MM.1S (cell line): ENCODE results near the gene MAP3K8.

ENCODE experiments used
- DNase-seq: peaks from one replicate; pipeline ENCODE4 v3.0.0-alpha.2; 2015
- H2AFZ ChIP-seq: fragments of 300-600 bp; sonication (generic); 2 replicates; pipeline ENCODE4 v1.6.0; 2016; ENCODE audit warnings: antibody characterized with exemption, low read length
- H3F3A ChIP-seq: fragments of 300-600 bp; sonication (generic); 2 replicates; pipeline ENCODE4 v1.6.1; 2016; ENCODE audit warnings: mild to moderate bottlenecking, antibody characterized with exemption, low read length, moderate library complexity, mixed read lengths; ENCODE audit not compliant: insufficient read depth
- H3K27ac ChIP-seq: fragments of 300-600 bp; sonication (generic); 2 replicates; pipeline ENCODE4 v1.5.1; 2016; ENCODE audit warnings: mild to moderate bottlenecking, low read length
- H3K27me3 ChIP-seq: fragments of 300-600 bp; sonication (generic); replicated peaks from 2 replicates; pipeline ENCODE4 v1.6.0; 2016; ENCODE audit warnings: low read length; ENCODE audit not compliant: insufficient read depth
- H3K36me3 ChIP-seq: fragments of 300-600 bp; sonication (generic); replicated peaks from 2 replicates; pipeline ENCODE4 v1.6.1; 2016; ENCODE audit warnings: mild to moderate bottlenecking, low read length, mixed read lengths; ENCODE audit not compliant: insufficient read depth
- H3K4me1 ChIP-seq: fragments of 300-600 bp; sonication (generic); 2 replicates; pipeline ENCODE4 v1.6.1; 2016; ENCODE audit warnings: low read length, mixed read lengths
- H3K4me2 ChIP-seq: fragments of 300-600 bp; sonication (generic); 2 replicates; pipeline ENCODE4 v1.6.0; 2016; ENCODE audit warnings: low read depth, low read length
- H3K4me3 ChIP-seq: fragments of 300-600 bp; sonication (generic); 2 replicates; pipeline ENCODE4 v1.5.1; 2016; ENCODE audit warnings: low read length, mixed read lengths
- H3K79me2 ChIP-seq: fragments of 300-600 bp; sonication (generic); 2 replicates; pipeline ENCODE4 v1.6.1; 2016; ENCODE audit warnings: mixed run types, low read length, mixed read lengths
- H3K9ac ChIP-seq: fragments of 300-600 bp; sonication (generic); 2 replicates; pipeline ENCODE4 v1.6.1; 2016; ENCODE audit warnings: low read length, mixed read lengths
- H3K9me2 ChIP-seq: fragments of 300-600 bp; sonication (generic); replicated peaks from 2 replicates; pipeline ENCODE4 v1.6.1; 2016; ENCODE audit warnings: mild to moderate bottlenecking, low read length, mixed read lengths; ENCODE audit not compliant: insufficient read depth
- H3K9me3 ChIP-seq: fragments of 300-600 bp; sonication (generic); replicated peaks from 2 replicates; pipeline ENCODE4 v1.6.1; 2016; ENCODE audit warnings: mild to moderate bottlenecking, low read length, mixed read lengths; ENCODE audit not compliant: insufficient read depth
- H4K20me1 ChIP-seq: fragments of 300-600 bp; sonication (generic); 2 replicates; pipeline ENCODE4 v1.6.1; 2016; ENCODE audit warnings: mild to moderate bottlenecking, low read length, moderate library complexity, mixed read lengths; ENCODE audit not compliant: insufficient read depth
- CTCF ChIP-seq: fragments of 300-600 bp; sonication (generic); IDR thresholded peaks from 2 replicates; pipeline ENCODE4 v1.5.1; 2016; ENCODE audit warnings: antibody characterized with exemption, low read length, mixed read lengths
- EZH2 ChIP-seq: fragments of 300-600 bp; sonication (generic); optimal IDR thresholded peaks from 2 replicates; pipeline ENCODE3; 2017; ENCODE audit warnings: low read depth, mild to moderate bottlenecking, antibody characterized with exemption, low read length, mixed read lengths
- EZH2phosphoT487 ChIP-seq: fragments of 300-600 bp; sonication (generic); IDR thresholded peaks from 2 replicates; pipeline ENCODE4 v1.6.1; 2018; ENCODE audit warnings: antibody characterized with exemption, low read length

The MAP3K8 gene

GRCh38 chr10:30460121-30460520 lies 26.1 kb downstream of the MAP3K8 start:
- Histone ChIP-seq H3K9ac (no peak overlapping the region), H3K9me2 (no peaks in the 10 kb centered on the region), H3K36me3 (no peaks in the 10 kb centered on the region), H2AFZ (no peak overlapping the region), H4K20me1 (no peaks in the 10 kb centered on the region), H3K27ac (no peak overlapping the region), H3F3A (peaks cover 14% of the 10 kb centered on the region), H3K4me2 (no peak overlapping the region), H3K4me1 (peaks cover 15% of the 10 kb centered on the region), H3K79me2 (no peaks in the 10 kb centered on the region), H3K27me3 (no peaks in the 10 kb centered on the region), H3K4me3 (no peak overlapping the region), H3K9me3 (no peaks in the 10 kb centered on the region)
- no peak for DNase-seq
- TF ChIP-seq CTCF (no peak), EZH2 (no peak), EZH2phosphoT487 (no peak)

GRCh38 chr10:30462513-30462912 lies 28.5 kb downstream of the MAP3K8 start:
- H3K27ac ChIP-seq: no peak overlapping the region
- no peak overlapping the region for H3K4me3 ChIP-seq
- no peaks in the 10 kb centered on the region for H3K9me3 ChIP-seq
- no peak for DNase-seq
- no peaks in the 10 kb centered on the region for H3K9me2 ChIP-seq
- no peaks in the 10 kb centered on the region for H3K36me3 ChIP-seq
- H2AFZ ChIP-seq: no peak overlapping the region
- H3F3A ChIP-seq: no peaks in the 10 kb centered on the region
- no peak overlapping the region for H3K4me2 ChIP-seq
- H3K27me3 ChIP-seq: no peaks in the 10 kb centered on the region
- H3K79me2 ChIP-seq: no peaks in the 10 kb centered on the region
- no peaks in the 10 kb centered on the region for H4K20me1 ChIP-seq
- no peak overlapping the region for H3K9ac ChIP-seq
- no peak for TF ChIP-seq EZH2phosphoT487
- no peak for TF ChIP-seq CTCF
- TF ChIP-seq EZH2: no peak
- peaks cover under 1% of the 10 kb centered on the region; the same call in 1 of the 2 replicates for H3K4me1 ChIP-seq

GRCh38 chr10:30463944-30464451 lies 30.0 kb downstream of the MAP3K8 start:
- H3K9ac ChIP-seq: no peak overlapping the region
- H3F3A ChIP-seq: 0 out of 2 replicates have a peak, but pooled peaks cover 4% of the 10 kb centered on the region
- no peaks in the 10 kb centered on the region for H4K20me1 ChIP-seq
- H3K9me2 ChIP-seq: no peaks in the 10 kb centered on the region
- peaks cover 9% of the 10 kb centered on the region for H3K4me1 ChIP-seq
- TF ChIP-seq EZH2 (no peak), EZH2phosphoT487 (no peak), CTCF (no peak)
- H3K9me3 ChIP-seq: no peaks in the 10 kb centered on the region
- DNase-seq: no peak
- H3K27ac ChIP-seq: no peak overlapping the region
- no peak overlapping the region for H3K4me3 ChIP-seq
- no peaks in the 10 kb centered on the region for H3K36me3 ChIP-seq
- no peaks in the 10 kb centered on the region for H3K27me3 ChIP-seq
- no peak overlapping the region for H2AFZ ChIP-seq
- H3K4me2 ChIP-seq: no peak overlapping the region
- no peaks in the 10 kb centered on the region for H3K79me2 ChIP-seq
